Subcutaneous adipose tissue (tissue), 4 donors: ENCODE measurements around the gene SIGLEC10. TPM values are rescaled to one million over a fixed set of nuclear protein-coding genes. Genes with fewer than 3 reads are reported as not detected.

Experiments
- CTCF ChIP-seq: fragments of 450-650 bp; IDR thresholded peaks from one replicate; pipeline ENCODE4 v1.5.1; 2016; ENCODE audit warnings: low read depth, mild to moderate bottlenecking, control low read depth, antibody characterized with exemption, moderate library complexity
- total RNA-seq, 4 donors: library from RNA; depleted of rRNA; stranded (reverse); fragments of >200 nt; gene quantifications; one replicate each; pipeline ENCODE4 v1.1.0, GENCODE V29; 2016

SIGLEC10 gene
- total RNA-seq, 4 donors from 2014 or later: 0.66 to 1.8 (median 1.7) TPM; not detected in 1

GRCh38 chr19:51394050-51394836 lies 23.2 kb downstream of the SIGLEC10 start:
- no peak for TF ChIP-seq CTCF

- no peak for TF ChIP-seq CTCF
These were observed 24.7 kb downstream of the SIGLEC10 start for GRCh38 chr19:51392701-51393100.

- no peak for TF ChIP-seq CTCF
These were observed 26.3 kb downstream of the SIGLEC10 start for GRCh38 chr19:51391073-51391611.

GRCh38 chr19:51389143-51389542 lies 28.3 kb downstream of the SIGLEC10 start:
- no peak for TF ChIP-seq CTCF

- TF ChIP-seq CTCF: no peak
These were observed 29.5 kb downstream of the SIGLEC10 start, which contains the start of gene LIM2 for GRCh38 chr19:51387924-51388389. TSS of gene LIM2 (minus strand) at chr19:51387974. CDS start at chr19:51387443, 531 bp downstream.

GRCh38 chr19:51386882-51387520 lies 30.4 kb downstream of the SIGLEC10 start:
- TF ChIP-seq CTCF: no peak

- no peak for TF ChIP-seq CTCF
These were observed 35.4 kb downstream of the SIGLEC10 start for GRCh38 chr19:51382004-51382403.
